SK-N-DZ (cell line): Measurements from ENCODE around the gene ASIC5.

Experiments used
- DNase-seq: peaks from one replicate; pipeline ENCODE4 v3.0.0-alpha.2; 2015; ENCODE audit warnings: low spot score

Gene ASIC5

DNA sequence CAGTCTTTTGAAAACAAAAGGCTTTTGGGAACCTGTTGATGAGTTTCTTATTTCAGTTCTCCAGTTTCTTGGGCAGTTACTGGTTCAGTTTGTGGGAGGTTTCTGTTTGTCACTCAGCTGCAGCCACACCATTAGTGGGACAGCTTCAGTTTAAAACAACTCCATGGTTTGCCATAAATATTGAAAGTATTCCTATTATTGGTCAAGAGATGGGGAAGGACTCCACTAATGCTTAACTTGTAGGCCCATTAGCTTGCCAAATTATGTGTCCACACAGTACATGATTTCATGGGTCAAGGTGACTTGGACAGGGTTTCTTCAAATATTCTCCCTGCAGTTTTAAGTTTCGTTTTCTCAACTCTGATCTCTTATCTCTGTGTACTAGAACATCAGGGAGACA lies 15.5 kb upstream of the ASIC5 start:
- DNase-seq, result no peak

DNA sequence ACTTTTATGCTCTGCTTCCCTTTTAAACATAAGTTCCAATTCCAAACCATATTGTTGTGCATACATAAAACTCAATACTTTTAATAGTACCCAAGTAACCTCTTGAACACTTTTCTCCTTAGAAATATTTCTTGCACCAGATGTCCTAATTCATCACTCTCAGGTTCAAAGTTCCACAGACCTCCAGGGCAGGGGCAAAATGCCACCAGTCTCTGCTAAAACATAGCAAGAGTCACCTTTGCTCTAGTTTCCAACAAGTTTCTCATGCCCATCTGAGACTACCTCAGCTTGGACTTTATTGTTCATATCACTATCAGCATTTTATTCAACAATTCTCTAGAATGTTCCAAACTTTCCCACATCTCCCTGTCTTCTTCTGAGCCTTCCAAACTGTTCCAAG lies 13.7 kb upstream of the ASIC5 start:
- no peak for DNase-seq

GRCh38 chr4:155878611-155879010 lies 12.5 kb upstream of the ASIC5 start:
- DNase-seq, result no peak

DNA sequence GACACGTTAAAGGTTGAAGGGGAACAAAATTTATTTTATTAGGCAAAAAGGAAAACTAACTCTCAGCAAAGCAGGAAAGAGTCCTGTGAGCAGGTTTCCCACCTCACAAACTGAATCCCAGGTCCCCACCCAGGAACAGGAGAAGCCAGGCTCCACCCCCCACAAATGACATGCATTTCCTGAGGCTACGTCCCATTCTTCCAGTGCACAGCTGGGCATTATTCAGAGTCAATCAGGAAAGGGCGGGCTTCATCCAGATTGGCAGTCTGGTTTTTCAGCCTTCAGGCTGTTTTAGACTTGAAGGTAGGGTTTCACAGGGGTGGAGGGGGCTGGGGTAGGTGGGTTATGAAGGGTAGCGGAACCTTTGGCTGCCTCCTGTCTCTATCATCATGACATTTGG lies 11.9 kb upstream of the ASIC5 start:
- no peak for DNase-seq

DNA sequence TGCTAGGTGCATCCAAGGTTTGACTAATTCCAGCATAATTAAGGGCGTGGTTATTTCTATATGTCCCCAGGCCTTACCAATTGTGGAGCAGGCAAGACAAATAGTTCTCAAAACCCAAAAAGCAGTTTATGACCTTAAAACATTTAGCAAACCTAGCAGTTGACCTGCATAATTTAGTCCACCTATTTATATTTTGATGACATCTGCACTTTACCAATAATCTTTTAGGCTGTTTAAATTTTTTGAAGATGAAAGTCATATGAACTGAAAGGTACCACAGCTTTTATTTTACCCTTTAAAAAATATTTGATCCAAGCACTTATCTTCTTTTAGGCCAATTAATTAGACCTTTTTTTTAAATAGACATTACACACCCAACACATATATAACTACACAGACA lies 9.8 kb upstream of the ASIC5 start:
- no peak for DNase-seq

DNA sequence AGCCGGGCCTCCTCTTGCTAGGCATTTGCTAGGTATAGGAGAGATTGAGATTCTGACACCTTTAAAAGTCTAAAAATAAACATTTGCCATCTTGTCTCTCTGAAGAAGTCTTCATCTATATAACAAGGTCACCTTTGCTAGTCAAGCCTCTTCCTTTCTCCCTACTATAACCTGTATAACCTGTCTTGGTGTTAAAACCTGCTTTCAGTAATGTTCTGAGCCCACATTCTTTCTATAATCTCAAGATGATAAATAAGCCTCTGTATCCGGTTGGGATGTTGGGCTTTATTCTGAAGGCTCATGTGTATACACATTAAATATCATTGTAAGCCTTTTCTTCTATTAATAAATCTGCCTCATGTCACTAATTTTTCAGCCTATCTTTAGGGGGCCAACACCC lies 10.2 kb downstream of the ASIC5 start:
- DNase-seq, result no peak

DNA sequence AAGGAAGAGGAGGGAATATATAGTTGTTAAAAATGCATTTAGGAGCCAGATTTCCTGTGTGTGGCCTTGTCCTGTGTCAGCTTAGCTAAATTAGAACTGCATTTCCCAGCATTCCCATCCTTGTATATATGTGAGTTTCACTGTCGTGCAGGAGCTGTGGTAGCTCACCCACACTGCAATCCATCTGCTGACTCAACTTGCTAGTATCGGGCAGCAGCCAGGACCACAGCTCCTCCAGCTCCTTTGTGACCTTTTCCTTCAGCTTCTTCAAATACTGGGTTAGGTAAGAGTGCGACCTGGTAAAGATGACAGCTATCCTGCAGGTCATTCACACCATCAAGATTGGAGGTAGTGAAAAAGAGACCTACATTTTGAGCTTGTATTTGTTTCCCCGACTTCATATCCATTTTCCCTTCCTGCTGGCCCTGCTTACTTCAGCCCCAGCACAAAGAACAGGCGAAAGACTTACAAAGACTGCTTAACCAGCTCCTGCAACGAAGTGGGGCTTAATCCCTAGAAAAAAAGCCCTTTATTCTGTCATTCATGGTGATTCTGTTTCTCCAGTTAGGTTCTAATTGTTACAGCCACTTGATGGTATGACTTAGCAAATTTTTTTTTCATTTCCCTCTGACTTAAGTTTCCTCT lies 11.4 kb downstream of the ASIC5 start:
- DNase-seq, result no peak

GRCh38 chr4:155853189-155853588 lies 12.9 kb downstream of the ASIC5 start:
- DNase-seq, result no peak

DNA sequence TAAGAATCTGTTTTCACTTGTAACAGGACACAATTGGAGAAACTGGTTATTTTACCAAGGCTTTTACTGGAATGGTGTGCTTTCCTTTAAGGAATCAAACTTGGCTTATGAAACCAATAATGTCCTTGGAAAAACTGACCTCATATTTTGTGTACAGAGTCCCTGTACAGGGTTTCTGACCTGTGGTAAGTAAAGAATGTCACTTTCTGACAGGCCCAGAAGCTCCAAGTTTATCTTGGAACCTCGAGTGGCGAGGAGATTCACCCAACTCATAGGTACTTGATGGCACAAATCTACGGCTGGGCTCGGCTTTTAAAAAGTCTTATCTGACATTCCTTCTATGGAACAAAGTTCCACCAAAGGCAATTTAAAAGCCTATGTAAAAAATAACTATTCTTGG lies 17.0 kb downstream of the ASIC5 start:
- no peak for DNase-seq

GRCh38 chr4:155846929-155847328 lies 19.1 kb downstream of the ASIC5 start:
- DNase-seq, result no peak

- DNase-seq, result no peak
Observed at GRCh38 chr4:155842080-155842479, 24.0 kb downstream of the ASIC5 start.

GRCh38 chr4:155837203-155837796 lies 28.8 kb downstream of the ASIC5 start:
- DNase-seq, result no peak

GRCh38 chr4:155832664-155833063 lies 33.4 kb downstream of the ASIC5 start:
- no peak for DNase-seq

DNA sequence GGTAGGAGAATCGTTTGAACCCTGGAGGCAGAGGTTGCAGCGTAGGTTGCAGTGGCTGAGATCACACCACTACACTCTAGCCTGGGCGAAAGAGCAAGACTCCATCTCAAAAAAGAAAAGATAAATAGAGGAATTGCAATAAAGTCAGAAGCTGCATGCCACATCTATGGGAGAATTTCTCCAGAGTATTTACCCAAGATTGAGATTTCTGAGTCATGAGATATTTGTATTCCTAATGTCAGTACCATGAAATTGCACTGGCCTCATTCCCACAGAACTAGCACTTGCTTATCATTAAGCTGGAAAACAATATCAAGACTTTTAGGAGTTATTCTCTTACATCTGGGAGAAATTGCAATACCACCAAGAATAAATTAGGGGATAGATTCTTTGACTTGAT lies 37.4 kb downstream of the ASIC5 start:
- no peak for DNase-seq

DNA sequence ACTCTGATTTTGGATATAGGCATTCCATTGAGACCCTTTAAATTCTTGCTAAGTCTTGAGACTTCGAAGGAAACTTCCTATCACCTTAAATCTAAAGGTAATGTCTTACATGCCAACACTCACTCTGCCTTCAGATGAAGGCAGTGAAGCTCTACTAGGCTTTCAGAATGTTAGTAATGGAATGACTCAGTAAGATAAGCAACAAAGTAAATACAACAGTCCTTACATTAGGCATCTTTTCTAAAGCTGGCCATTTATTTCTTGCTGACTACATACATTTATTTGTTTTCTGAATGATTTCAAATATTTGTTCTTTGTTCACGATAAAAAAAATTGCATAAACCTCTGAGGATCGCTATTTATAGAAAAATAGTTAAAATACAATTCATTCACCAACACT lies 43.5 kb downstream of the ASIC5 start:
- no peak for DNase-seq

DNA sequence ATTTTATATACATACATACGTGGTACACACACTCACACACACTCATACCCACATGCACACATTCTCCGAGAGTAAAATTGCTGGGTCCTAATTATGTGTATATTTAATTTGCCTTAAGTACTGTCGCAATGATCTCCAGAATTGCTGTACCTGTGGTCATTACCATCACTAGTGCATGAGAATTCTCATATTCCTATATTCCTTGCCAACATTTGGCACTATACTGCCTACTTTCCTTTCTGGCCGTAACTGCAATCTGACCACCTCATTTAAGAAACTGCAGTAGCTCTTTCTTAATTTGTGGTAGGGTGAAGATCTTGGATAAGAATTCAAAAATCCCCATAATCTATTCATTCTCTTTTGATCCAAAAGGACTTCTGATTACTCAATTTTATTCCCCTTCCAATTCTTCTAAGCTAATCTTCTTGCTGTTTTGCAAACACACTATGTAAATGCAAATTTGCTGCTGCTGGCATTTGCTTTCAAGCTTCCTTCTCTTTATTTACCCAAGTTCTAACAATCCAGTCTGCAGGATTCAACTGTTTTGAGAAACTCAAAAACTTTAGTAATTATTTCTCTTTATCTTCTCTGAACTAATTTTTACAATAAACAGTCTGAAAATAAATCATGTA lies 45.1 kb downstream of the ASIC5 start:
- no peak for DNase-seq

DNA sequence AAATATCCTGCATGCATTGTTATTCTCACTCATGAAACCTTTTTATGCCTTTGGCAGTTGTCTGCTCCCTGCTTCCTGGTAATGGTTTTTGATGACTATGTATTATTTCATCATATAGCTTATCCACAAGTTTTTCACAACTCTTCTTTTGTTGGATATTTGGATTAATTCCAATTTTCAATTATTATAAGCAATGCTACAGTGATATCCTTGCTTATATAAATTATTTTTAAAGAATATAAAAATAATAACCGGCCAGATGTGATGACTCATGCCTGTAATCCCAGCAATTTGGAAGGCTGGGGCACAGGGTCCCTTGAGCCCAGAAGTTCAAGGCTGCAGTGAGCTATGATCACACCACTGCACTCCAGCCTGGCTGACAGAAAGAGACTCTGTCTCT lies 47.0 kb downstream of the ASIC5 start:
- no peak for DNase-seq

DNA sequence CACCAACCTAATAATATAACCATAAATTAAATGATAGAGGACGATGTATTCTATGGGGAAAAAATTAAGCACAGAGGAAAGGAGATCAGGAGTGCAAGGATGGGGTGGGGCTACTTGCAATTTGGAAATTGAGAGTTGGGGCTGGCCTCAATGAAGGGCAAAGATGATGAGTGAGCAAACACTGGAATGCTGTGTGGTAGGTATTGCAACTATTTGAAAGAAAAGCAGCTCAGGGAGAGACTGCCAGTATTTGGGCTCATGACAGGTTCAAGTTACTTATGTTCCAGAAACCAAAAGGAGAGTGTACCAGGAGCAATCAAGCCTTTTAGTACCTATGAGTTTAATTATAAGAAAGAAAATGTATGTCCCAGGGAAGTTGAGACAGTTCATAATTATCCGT lies 47.4 kb downstream of the ASIC5 start:
- no peak for DNase-seq

DNA sequence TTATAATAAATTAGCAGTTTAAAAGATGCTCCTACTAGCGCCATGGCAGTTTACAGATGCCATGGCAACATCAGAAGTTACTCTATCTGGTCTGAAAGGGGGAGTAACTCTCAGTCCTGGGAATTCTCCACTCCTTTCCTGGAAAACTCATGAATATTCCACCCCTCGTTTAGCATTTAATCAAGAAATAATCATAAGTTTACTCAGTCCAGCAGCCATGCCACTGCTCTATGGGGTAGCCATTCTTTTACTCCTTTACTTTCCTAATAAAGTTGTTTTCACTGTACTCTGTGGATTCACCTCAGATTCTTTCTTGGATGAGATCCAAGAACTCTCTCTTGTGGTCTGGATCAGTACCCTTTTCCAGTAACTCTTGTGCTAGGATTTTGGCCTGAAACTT lies 55.0 kb downstream of the ASIC5 start:
- no peak for DNase-seq

DNA sequence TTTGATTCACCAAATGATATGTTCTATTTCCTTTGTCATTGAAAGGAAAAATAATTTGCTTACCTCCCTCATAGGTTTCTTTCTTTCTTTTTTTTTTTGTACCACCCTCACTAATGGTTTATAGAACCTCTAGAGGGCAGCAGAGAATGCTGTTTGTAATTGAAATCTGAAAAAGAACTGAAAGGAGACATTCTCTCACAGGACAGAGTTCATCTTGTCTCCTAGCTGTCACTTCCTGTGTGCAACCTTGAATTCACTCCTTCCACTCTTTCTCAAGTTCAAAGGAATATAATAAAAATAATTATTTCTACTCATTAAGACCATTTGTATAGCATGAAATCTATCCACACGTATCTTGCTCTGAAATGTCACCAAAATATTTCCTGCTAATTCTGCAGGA lies 56.2 kb downstream of the ASIC5 start:
- DNase-seq, result peak; percentile 57

- no peak for DNase-seq
Observed at GRCh38 chr4:155807021-155807420, 59.1 kb downstream of the ASIC5 start.

DNA sequence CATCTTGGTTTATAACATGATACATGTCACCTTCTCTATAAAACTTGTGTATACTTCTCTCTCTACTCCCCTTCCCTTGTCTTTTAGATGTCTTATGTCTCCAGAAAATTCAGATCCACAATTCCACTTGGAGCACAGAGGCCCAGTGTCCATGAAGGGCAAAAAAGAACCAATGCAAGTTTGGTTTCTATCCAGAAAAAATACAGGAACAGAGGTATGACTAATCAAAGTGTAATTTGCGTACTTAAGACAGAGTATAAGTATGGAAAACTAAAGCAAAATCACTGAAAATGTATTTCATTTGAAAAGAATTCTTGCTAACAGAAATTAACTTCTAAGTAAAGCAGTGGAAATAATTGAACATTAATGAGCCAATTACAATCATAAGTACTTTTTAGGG lies 61.1 kb downstream of the ASIC5 start:
- DNase-seq, result no peak

DNA sequence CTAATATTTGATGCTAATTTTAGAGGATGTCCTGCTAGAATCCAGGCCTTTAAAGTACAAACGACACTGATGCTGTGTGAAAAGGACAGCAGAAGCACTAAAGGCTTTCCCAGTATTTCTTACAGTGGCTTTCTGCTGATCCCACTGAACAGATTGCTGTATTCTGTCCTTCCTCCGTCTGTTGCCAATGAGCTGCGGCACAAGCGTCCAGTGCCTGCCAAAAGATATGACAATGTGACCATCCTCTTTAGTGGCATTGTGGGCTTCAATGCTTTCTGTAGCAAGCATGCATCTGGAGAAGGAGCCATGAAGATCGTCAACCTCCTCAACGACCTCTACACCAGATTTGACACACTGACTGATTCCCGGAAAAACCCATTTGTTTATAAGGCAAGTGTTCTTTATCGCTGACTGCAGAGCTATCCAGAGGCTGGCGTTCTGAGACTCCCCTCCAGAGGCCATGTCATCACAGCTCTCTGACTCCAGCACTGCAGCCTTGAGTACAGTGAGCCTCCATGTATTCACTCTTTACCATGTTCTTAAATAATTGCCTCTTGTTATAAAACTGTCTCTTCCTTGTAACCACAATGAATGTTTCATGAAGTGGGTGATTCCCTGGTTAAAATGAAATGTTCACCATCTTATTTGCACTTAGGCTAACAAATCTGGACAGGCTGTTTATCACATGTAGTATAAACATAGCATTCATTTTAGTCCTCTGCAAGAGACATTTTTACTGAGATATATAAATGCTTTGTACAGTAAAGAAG lies 63.7 kb downstream of the ASIC5 start:
- DNase-seq, result no peak
